SK-N-SH treated with all-trans-retinoic acid at 6 μM for 48 hours (cell line): Measurements from ENCODE around the gene PTPRC.

ENCODE experiments used
- ATAC-seq: fragments of 200-7000 bp; cut with Tn5 transposase; 3 replicates; pipeline ENCODE4 v1.9.1; 2020; ENCODE audit warnings: mild to moderate bottlenecking, moderate library complexity
- ARNTL ChIP-seq: fragments of 450-650 bp; formaldehyde crosslinking; IDR thresholded peaks from 2 replicates; pipeline ENCODE4 v1.5.0; 2020; ENCODE audit warnings: low read depth, mild to moderate bottlenecking, moderate library complexity, borderline replicate concordance
- BACH2 ChIP-seq: fragments of 250-450 bp; sonication (Bioruptor Pico); IDR thresholded peaks from 2 replicates; pipeline ENCODE4 v1.9.0; 2021; ENCODE audit warnings: mild to moderate bottlenecking, borderline replicate concordance
- CSDC2 ChIP-seq: fragments of 250-450 bp; sonication (Bioruptor Pico); IDR thresholded peaks from 2 replicates; pipeline ENCODE4 v1.5.0; 2020; ENCODE audit warnings: mild to moderate bottlenecking, moderate library complexity
- ESRRG ChIP-seq: fragments of 250-450 bp; sonication (Bioruptor Pico); IDR thresholded peaks from 2 replicates; pipeline ENCODE4 v1.6.1; 2021; ENCODE audit warnings: mild to moderate bottlenecking
- GLIS3 ChIP-seq: fragments of 250-450 bp; sonication (Bioruptor Pico); IDR thresholded peaks from 2 replicates; pipeline ENCODE4 v1.5.0; 2020; ENCODE audit warnings: mild to moderate bottlenecking, moderate library complexity
- ISL1 ChIP-seq: fragments of 250-450 bp; sonication (Bioruptor Pico); IDR thresholded peaks from 2 replicates; pipeline ENCODE4 v2.1.2; 2022; ENCODE audit warnings: mild to moderate bottlenecking, moderate library complexity
- PPARA ChIP-seq: fragments of 250-450 bp; sonication (Bioruptor Pico); IDR thresholded peaks from 2 replicates; pipeline ENCODE4 v1.5.0; 2020; ENCODE audit warnings: mild to moderate bottlenecking, borderline replicate concordance
- RARB ChIP-seq: fragments of 250-450 bp; sonication (Bioruptor Pico); IDR thresholded peaks from 2 replicates; pipeline ENCODE4 v1.8.0; 2021; ENCODE audit warnings: mild to moderate bottlenecking, moderate library complexity
- SNAI2 ChIP-seq: fragments of 250-450 bp; sonication (Bioruptor Pico); IDR thresholded peaks from 2 replicates; pipeline ENCODE4 v1.5.0; 2020; ENCODE audit warnings: mild to moderate bottlenecking, moderate library complexity
- TCF4 ChIP-seq: fragments of 250-450 bp; sonication (Bioruptor Pico); IDR thresholded peaks from 2 replicates; pipeline ENCODE4 v1.8.0; 2021; ENCODE audit warnings: mild to moderate bottlenecking, moderate library complexity, borderline replicate concordance
- TOX ChIP-seq: fragments of 250-450 bp; sonication (Bioruptor Pico); IDR thresholded peaks from 2 replicates; pipeline ENCODE4 v1.8.0; 2021; ENCODE audit warnings: mild to moderate bottlenecking, moderate library complexity, borderline replicate concordance
- TSHZ2 ChIP-seq: fragments of 250-450 bp; sonication (Bioruptor Pico); IDR thresholded peaks from 2 replicates; pipeline ENCODE4 v1.5.0; 2020; ENCODE audit warnings: mild to moderate bottlenecking, moderate library complexity
- ZC3H10 ChIP-seq: fragments of 250-450 bp; sonication (Bioruptor Pico); IDR thresholded peaks from 2 replicates; pipeline ENCODE4 v1.5.1; 2021; ENCODE audit warnings: mild to moderate bottlenecking, moderate library complexity
- ZFP3 ChIP-seq: fragments of 250-450 bp; sonication (Bioruptor Pico); IDR thresholded peaks from 2 replicates; pipeline ENCODE4 v1.5.0; 2020; ENCODE audit warnings: mild to moderate bottlenecking, moderate library complexity
- ZFP30 ChIP-seq: fragments of 450-650 bp; formaldehyde crosslinking; IDR thresholded peaks from 2 replicates; pipeline ENCODE4 v1.5.0; 2022; ENCODE audit warnings: mild to moderate bottlenecking, moderate library complexity
- ZNF565 ChIP-seq: fragments of 450-650 bp; formaldehyde crosslinking; conservative IDR thresholded peaks from 2 replicates; pipeline ENCODE4 v1.5.0; 2020; ENCODE audit warnings: low read depth, mild to moderate bottlenecking, moderate library complexity
- ZNF8 ChIP-seq: fragments of 450-650 bp; formaldehyde crosslinking; IDR thresholded peaks from 2 replicates; pipeline ENCODE4 v1.5.0; 2020; ENCODE audit warnings: mild to moderate bottlenecking, moderate library complexity
- TF ChIP-seq, protein P1 (sequence below): fragments of 250-450 bp; sonication (Bioruptor Pico); IDR thresholded peaks from 2 replicates; pipeline ENCODE4 v1.8.0; 2021; ENCODE audit warnings: low read depth, mild to moderate bottlenecking, moderate library complexity, borderline replicate concordance
- TF ChIP-seq, protein P2 (sequence below): fragments of 250-450 bp; sonication (Bioruptor Pico); IDR thresholded peaks from 2 replicates; pipeline ENCODE4 v1.5.1; 2021; ENCODE audit warnings: mild to moderate bottlenecking, moderate library complexity
- TF ChIP-seq, protein P3 (sequence below): fragments of 250-450 bp; sonication (Bioruptor Pico); IDR thresholded peaks from 2 replicates; pipeline ENCODE4 v1.8.0; 2020; ENCODE audit warnings: mild to moderate bottlenecking, moderate library complexity, borderline replicate concordance
- TF ChIP-seq, protein P4 (sequence below): fragments of 250-450 bp; sonication (Bioruptor Pico); IDR thresholded peaks from 2 replicates; pipeline ENCODE4 v1.5.1; 2020; ENCODE audit warnings: low read depth, mild to moderate bottlenecking, moderate library complexity

Gene PTPRC

DNA sequence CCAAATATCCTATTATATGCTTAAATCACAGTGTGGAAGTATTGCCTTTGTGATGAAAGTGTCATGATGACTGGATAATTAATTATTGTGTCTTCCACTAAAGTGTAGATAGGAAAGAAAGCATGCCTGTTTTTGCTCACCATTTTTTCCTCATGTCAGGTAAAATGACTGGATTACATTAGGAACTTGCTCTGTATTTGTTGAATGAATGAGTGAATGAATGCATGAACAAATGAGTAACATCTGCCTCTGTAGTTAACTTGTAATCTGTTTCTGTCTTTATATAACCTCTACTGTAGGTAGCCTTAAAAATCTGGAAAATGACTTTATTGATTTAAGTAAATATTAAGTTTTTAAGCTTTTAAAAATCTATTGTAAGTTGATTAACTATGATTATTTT lies 2.9 kb upstream of the PTPRC start:
- no peak for ATAC-seq
- no peak for TF ChIP-seq ZC3H10 (CRISPR knock-in tag)

GRCh38 chr1:198636391-198636790 lies 2.4 kb upstream of the PTPRC start:
- ATAC-seq = no peak
- TF ChIP-seq RARB (CRISPR knock-in tag) = no peak
- TF ChIP-seq ZFP30 (CRISPR knock-in tag) = no peak
- TF ChIP-seq ARNTL (CRISPR knock-in tag) = no peak
- no peak for TF ChIP-seq ESRRG (CRISPR knock-in tag)
- no peak for TF ChIP-seq TCF4 (CRISPR knock-in tag)
- no peak for TF ChIP-seq TOX (CRISPR knock-in tag)
- TF ChIP-seq, protein P1, sequence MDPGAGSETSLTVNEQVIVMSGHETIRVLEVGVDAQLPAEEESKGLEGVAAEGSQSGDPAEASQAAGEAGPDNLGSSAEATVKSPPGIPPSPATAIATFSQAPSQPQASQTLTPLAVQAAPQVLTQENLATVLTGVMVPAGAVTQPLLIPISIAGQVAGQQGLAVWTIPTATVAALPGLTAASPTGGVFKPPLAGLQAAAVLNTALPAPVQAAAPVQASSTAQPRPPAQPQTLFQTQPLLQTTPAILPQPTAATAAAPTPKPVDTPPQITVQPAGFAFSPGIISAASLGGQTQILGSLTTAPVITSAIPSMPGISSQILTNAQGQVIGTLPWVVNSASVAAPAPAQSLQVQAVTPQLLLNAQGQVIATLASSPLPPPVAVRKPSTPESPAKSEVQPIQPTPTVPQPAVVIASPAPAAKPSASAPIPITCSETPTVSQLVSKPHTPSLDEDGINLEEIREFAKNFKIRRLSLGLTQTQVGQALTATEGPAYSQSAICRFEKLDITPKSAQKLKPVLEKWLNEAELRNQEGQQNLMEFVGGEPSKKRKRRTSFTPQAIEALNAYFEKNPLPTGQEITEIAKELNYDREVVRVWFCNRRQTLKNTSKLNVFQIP (CRISPR knock-in tag) = no peak
- no peak for TF ChIP-seq CSDC2 (CRISPR knock-in tag)
- no peak for TF ChIP-seq GLIS3 (CRISPR knock-in tag)
- no peak for TF ChIP-seq BACH2 (CRISPR knock-in tag)
- TF ChIP-seq, protein P2, sequence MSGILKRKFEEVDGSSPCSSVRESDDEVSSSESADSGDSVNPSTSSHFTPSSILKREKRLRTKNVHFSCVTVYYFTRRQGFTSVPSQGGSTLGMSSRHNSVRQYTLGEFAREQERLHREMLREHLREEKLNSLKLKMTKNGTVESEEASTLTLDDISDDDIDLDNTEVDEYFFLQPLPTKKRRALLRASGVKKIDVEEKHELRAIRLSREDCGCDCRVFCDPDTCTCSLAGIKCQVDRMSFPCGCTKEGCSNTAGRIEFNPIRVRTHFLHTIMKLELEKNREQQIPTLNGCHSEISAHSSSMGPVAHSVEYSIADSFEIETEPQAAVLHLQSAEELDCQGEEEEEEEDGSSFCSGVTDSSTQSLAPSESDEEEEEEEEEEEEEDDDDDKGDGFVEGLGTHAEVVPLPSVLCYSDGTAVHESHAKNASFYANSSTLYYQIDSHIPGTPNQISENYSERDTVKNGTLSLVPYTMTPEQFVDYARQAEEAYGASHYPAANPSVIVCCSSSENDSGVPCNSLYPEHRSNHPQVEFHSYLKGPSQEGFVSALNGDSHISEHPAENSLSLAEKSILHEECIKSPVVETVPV (CRISPR knock-in tag) = no peak
- no peak for TF ChIP-seq SNAI2 (CRISPR knock-in tag)
- TF ChIP-seq, protein P3, sequence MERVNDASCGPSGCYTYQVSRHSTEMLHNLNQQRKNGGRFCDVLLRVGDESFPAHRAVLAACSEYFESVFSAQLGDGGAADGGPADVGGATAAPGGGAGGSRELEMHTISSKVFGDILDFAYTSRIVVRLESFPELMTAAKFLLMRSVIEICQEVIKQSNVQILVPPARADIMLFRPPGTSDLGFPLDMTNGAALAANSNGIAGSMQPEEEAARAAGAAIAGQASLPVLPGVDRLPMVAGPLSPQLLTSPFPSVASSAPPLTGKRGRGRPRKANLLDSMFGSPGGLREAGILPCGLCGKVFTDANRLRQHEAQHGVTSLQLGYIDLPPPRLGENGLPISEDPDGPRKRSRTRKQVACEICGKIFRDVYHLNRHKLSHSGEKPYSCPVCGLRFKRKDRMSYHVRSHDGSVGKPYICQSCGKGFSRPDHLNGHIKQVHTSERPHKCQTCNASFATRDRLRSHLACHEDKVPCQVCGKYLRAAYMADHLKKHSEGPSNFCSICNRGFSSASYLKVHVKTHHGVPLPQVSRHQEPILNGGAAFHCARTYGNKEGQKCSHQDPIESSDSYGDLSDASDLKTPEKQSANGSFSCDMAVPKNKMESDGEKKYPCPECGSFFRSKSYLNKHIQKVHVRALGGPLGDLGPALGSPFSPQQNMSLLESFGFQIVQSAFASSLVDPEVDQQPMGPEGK = no peak
- no peak for TF ChIP-seq ISL1 (CRISPR knock-in tag)

- no peak for TF ChIP-seq CSDC2 (CRISPR knock-in tag)
- no peak for TF ChIP-seq TCF4 (CRISPR knock-in tag)
- TF ChIP-seq ZFP3 = no peak
- TF ChIP-seq ZNF565 (CRISPR knock-in tag) = no peak
- no peak for ATAC-seq
Observed at GRCh38 chr1:198637157-198637556, 1.7 kb upstream of the PTPRC start.

- ATAC-seq = no peak
- no peak for TF ChIP-seq ESRRG (CRISPR knock-in tag)
- no peak for TF ChIP-seq ISL1 (CRISPR knock-in tag)
- no peak for TF ChIP-seq ZNF8 (CRISPR knock-in tag)
- TF ChIP-seq SNAI2 (CRISPR knock-in tag) = no peak
- TF ChIP-seq RARB (CRISPR knock-in tag) = no peak
- TF ChIP-seq, protein P3 = no peak
- TF ChIP-seq TSHZ2 = no peak
- no peak for TF ChIP-seq BACH2 (CRISPR knock-in tag)
- TF ChIP-seq ZFP30 (CRISPR knock-in tag) = no peak
- no peak for TF ChIP-seq GLIS3 (CRISPR knock-in tag)
- no peak for TF ChIP-seq ZFP3
- TF ChIP-seq PPARA (CRISPR knock-in tag) = no peak
- TF ChIP-seq, protein P4, sequence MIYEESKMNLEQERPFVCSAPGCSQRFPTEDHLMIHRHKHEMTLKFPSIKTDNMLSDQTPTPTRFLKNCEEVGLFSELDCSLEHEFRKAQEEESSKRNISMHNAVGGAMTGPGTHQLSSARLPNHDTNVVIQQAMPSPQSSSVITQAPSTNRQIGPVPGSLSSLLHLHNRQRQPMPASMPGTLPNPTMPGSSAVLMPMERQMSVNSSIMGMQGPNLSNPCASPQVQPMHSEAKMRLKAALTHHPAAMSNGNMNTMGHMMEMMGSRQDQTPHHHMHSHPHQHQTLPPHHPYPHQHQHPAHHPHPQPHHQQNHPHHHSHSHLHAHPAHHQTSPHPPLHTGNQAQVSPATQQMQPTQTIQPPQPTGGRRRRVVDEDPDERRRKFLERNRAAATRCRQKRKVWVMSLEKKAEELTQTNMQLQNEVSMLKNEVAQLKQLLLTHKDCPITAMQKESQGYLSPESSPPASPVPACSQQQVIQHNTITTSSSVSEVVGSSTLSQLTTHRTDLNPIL (CRISPR knock-in tag) = no peak
- no peak for TF ChIP-seq TOX (CRISPR knock-in tag)
- TF ChIP-seq, protein P2 (CRISPR knock-in tag) = no peak
- TF ChIP-seq, protein P1 (CRISPR knock-in tag) = no peak
Observed at GRCh38 chr1:198637916-198638437, 863 bp upstream of the PTPRC start.
